ENCODE data around the gene DNAL1. TPM values are rescaled to one million over a fixed set of nuclear protein-coding genes. Genes with fewer than 3 reads are reported as not detected.

Gene DNAL1
- total and polyA plus RNA-seq, 10 of the 15 experiments (the other 5 are each of a cell fraction or from before 2014, with no cell fraction given), result 2.4 to 18.2 (median 7.4) TPM

DNA sequence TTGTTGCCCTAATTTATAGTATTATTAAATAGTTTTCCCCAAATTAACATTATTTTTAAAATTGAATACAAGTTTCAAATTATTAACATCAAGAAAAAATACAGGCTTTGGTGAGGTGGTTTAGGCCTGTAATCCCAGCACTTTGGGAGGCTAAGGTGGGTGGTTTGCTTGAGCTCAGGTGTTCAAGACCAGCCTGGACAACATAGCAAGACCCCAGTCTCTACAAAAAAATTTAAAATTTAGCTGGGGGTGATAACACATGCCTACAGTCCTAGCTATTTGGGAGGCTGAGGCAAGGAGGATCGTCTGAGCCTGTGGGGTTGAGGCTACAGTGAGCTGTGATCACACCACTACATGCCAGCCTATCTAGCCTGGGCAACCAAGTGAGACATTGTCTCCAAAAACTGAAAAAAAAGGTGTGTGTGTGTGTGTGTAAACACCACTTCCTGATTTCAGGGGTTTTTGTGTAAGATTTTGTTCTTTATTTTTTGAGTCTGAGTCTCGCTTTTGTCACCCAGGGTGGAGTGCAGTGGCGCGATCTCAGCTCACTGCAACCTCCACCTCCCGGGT is 3.9 kb upstream of the DNAL1 start:
- ChIA-PET CTCF (interaction anchor here (1.0 to 13.1 kb wide), 3 partner anchors 8 to 132 kb away, joined by 3 to 220 read pairs (median 3); no protein-coding TSS in a partner anchor), SMC1A (ENCODE audit: uncharacterized antibody, unreplicated experiment) (interaction anchor here (1.0 kb wide), 1 partner anchor 73 kb away, joined by 4 read pairs; no protein-coding TSS in a partner anchor), RAD21 (ENCODE audit: unreplicated experiment) (interaction anchor here (0.7 kb wide), 1 partner anchor 1090 kb away, joined by 3 read pairs; no protein-coding TSS in a partner anchor), POLR2A (interaction anchor here (0.6 kb wide), 2 partner anchors 133 to 216 kb away, joined by 3 to 8 read pairs; no protein-coding TSS in a partner anchor)
- Histone ChIP-seq H3K36me3 (ENCODE audit: control insufficient read depth in 2 of 2, insufficient read depth in 2 of 2, low read length in 1 of 2) (no peaks in the 10 kb centered on the region), H3K4me3 (no peak overlapping the region), H3K79me2 (ENCODE audit: control insufficient read depth, insufficient read depth, low read length) (no peaks in the 10 kb centered on the region), H3K9ac (ENCODE audit: control insufficient read depth, insufficient read depth, low read length) (no peak overlapping the region), H4K20me1 (ENCODE audit: control insufficient read depth, insufficient read depth) (no peaks in the 10 kb centered on the region), H2AFZ (ENCODE audit: control insufficient read depth, low read depth, low read length) (no peak overlapping the region), H3K4me2 (ENCODE audit: control insufficient read depth, insufficient read depth) (no peak overlapping the region), H3K4me1 (ENCODE audit: control insufficient read depth, insufficient read depth, low read length) (no peaks in the 10 kb centered on the region), H3K9me3 (replicated peaks; ENCODE audit: control insufficient read depth, insufficient read depth, low read length) (no peaks in the 10 kb centered on the region), H3K27ac (ENCODE audit: control insufficient read depth, insufficient read depth) (no peak overlapping the region), H3K27me3 (replicated peaks in 1 of 2; ENCODE audit: control insufficient read depth in 2 of 2, insufficient read depth in 2 of 2, low read length in 1 of 2) (no peaks in the 10 kb centered on the region)
- in situ Hi-C loops (cut with MboI) (no loop called here), intact Hi-C loops (cut with micrococcal nuclease; ENCODE audit: unreplicated experiment) (no loop called here)
- no peak for FAIRE-seq
- TF ChIP-seq STAT3 (IDR thresholded peaks at IDR 0.05; ENCODE audit: low read depth, low read length) (no peak), CREB1 (IDR thresholded peaks at IDR 0.05; ENCODE audit: low read depth) (no peak), TAF1 (IDR thresholded peaks at IDR 0.05; ENCODE audit: borderline replicate concordance, low read depth, low read length) (no peak), ESRRA (IDR thresholded peaks at IDR 0.05; ENCODE audit: low read length) (no peak), RB1 (IDR thresholded peaks at IDR 0.05; ENCODE audit: borderline replicate concordance) (no peak), SIX5 (IDR thresholded peaks at IDR 0.05; ENCODE audit: low read depth, low read length, severe bottlenecking) (no peak), YBX1 (IDR thresholded peaks at IDR 0.05) (no peak), CBX3 (IDR thresholded peaks at IDR 0.05; ENCODE audit: borderline replicate concordance, low read depth) (no peak), CBFB (IDR thresholded peaks at IDR 0.05; ENCODE audit: low read depth) (no peak), TCF12 (IDR thresholded peaks at IDR 0.05; ENCODE audit: low read depth, low read length) (no peak), POLR2A (IDR thresholded peaks at IDR 0.05; ENCODE audit: low read depth, low read length) (no peak), MXI1 (IDR thresholded peaks at IDR 0.05; ENCODE audit: low read depth, low read length) (no peak), IRF4 (IDR thresholded peaks at IDR 0.05; ENCODE audit: low read depth, low read length) (no peak)
- TF ChIP-seq, protein P1, sequence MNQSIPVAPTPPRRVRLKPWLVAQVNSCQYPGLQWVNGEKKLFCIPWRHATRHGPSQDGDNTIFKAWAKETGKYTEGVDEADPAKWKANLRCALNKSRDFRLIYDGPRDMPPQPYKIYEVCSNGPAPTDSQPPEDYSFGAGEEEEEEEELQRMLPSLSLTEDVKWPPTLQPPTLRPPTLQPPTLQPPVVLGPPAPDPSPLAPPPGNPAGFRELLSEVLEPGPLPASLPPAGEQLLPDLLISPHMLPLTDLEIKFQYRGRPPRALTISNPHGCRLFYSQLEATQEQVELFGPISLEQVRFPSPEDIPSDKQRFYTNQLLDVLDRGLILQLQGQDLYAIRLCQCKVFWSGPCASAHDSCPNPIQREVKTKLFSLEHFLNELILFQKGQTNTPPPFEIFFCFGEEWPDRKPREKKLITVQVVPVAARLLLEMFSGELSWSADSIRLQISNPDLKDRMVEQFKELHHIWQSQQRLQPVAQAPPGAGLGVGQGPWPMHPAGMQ (IDR thresholded peaks at IDR 0.05; ENCODE audit: borderline replicate concordance), result no peak
- TF ChIP-seq, protein P2, sequence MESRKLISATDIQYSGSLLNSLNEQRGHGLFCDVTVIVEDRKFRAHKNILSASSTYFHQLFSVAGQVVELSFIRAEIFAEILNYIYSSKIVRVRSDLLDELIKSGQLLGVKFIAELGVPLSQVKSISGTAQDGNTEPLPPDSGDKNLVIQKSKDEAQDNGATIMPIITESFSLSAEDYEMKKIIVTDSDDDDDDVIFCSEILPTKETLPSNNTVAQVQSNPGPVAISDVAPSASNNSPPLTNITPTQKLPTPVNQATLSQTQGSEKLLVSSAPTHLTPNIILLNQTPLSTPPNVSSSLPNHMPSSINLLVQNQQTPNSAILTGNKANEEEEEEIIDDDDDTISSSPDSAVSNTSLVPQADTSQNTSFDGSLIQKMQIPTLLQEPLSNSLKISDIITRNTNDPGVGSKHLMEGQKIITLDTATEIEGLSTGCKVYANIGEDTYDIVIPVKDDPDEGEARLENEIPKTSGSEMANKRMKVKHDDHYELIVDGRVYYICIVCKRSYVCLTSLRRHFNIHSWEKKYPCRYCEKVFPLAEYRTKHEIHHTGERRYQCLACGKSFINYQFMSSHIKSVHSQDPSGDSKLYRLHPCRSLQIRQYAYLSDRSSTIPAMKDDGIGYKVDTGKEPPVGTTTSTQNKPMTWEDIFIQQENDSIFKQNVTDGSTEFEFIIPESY (IDR thresholded peaks at IDR 0.05), result no peak
- DNase-seq (ENCODE audit: low read depth, low spot score), result no peak
- ATAC-seq, result no peak
- WGBS (ENCODE audit: insufficient coverage, insufficient replicate concordance, low lambda C conversion rate, missing lambda C conversion rate), result 48% methylated on average over 5 of the region's 5 CpGs
- BruUV-seq (replicated peaks), result no TSS peak

All from GM12878 (cell line).